Measurements from ENCODE around the gene TRAPPC11.

GRCh38 chr4:183746305-183747229, 87.5 kb downstream of the TRAPPC11 start:
- TF ChIP-seq GATA2 (IDR thresholded peaks at IDR 0.05; ENCODE audit: low read depth, low read length) (no peak), GATA3 (IDR thresholded peaks at IDR 0.05; ENCODE audit: low read depth, low read length) (no peak)

All from SH-SY5Y (cell line).